ENCODE results near the gene DDX24. TPM values are rescaled to one million over a fixed set of nuclear protein-coding genes. Genes with fewer than 3 reads are reported as not detected.
A peak's percentile ranks its signal among the peaks of the same experiment; 100 is the strongest.
"Not testable (repeated sequence)": the region's sequence is repeated elsewhere in the genome, so short reads cannot be mapped to it uniquely, and the experiment has no call there.

DDX24 gene
- total and polyA plus RNA-seq, 7 experiments from 2014 or later = 190 to 438 (median 320) TPM

DNA sequence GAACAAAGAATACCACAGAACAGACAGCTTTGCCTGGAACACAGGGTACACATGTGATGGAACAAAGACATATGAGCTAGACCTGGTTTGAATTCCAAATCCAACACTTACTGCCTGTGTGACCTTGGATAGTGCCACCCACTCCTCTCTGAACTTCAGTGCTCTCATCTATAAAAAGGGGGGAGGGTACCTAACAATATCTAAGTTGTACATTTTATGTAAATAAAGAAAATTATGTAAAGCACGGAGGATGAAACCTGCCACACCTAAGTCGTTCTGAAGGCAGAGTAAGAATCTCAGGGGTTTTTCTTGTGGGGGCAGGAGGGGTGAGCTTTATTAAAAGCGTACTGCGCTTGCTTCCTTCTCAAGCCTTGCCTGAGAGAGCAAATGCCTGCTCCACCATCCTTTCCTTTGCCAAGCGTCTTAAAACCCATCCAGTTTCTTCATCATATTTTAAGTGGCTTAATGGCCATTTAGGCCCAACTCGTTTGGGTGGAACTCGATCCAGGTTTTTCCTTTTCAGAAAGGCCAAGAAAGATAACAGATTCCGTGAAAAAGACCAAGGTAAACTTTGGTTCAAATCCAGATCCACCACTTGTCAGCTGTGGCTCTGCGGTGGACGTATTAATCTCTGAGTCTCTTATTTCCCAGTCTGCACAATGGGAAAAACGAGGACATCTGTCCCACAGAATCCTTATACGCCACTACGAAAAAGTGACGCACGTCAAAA, 946 bp downstream of the DDX24 start:
- H3K36me3 ChIP-seq (ENCODE audit: control insufficient read depth in 2 of 3, insufficient read depth in 3 of 3, low read length in 3 of 3) = peaks cover 5 to 26% (median 17%) of the 10 kb centered on the region in 3 experiments
- H3K27ac ChIP-seq (ENCODE audit: low read depth, low read length) = peak overlapping the region; percentile 98
- H3K27ac Mint-ChIP-seq = peak overlapping the region; percentile 97 to 100 (median 99)
- ATAC-seq (no peak), DNase-seq (peak in 7 of 9 donors; percentile 14 to 40 (median 38))
- peak overlapping the region; percentile 90 to 100 (median 99) for H3K4me3 Mint-ChIP-seq
- intact Hi-C loops (cut with micrococcal nuclease) = loop anchor here (2.0 to 10.0 kb wide), 11 partner anchors 17 to 1455 kb away; partner anchors contain the start of genes ASB2 (in 1 of the 2), DICER1 (in 1 of the 2), GLRX5 (in 1 of the 2) and GOLGA5 (in 1 of the 2)
- peaks cover 32 to 44% of the 10 kb centered on the region in 2 donors for H3K4me1 ChIP-seq (ENCODE audit: control insufficient read depth in 2 of 2, insufficient read depth in 2 of 2, low read length in 2 of 2)
- peak overlapping the region; percentile 74 for H3K4me3 ChIP-seq (ENCODE audit: low read length)
- POLR2A ChIA-PET = interaction anchor here (0.7 to 3.9 kb wide), 17 partner anchors 10 to 967 kb away, joined by 3 to 29 read pairs (median 4); partner anchors contain the start of genes IFI27L2, LYSET, MOAP1 and OTUB2
- peaks cover 18 to 47% (median 37%) of the 10 kb centered on the region in 5 donors for H3K36me3 Mint-ChIP-seq
- H3K27me3 Mint-ChIP-seq = no peaks in the 10 kb centered on the region
- H3K9me3 Mint-ChIP-seq = peaks cover 0 to 12% (median 6%) of the 10 kb centered on the region in 11 donors
- no peaks in the 10 kb centered on the region for H3K9me3 ChIP-seq (ENCODE audit: control insufficient read depth in 2 of 3, low read length in 3 of 3)
- peaks cover 34 to 66% (median 59%) of the 10 kb centered on the region in 7 donors for H3K4me1 Mint-ChIP-seq
- CTCF ChIA-PET = interaction anchor here (2.4 kb wide), 1 partner anchor 44 kb away, joined by 10 read pairs; no protein-coding TSS in a partner anchor
- no peaks in the 10 kb centered on the region for H3K27me3 ChIP-seq (ENCODE audit: control insufficient read depth in 2 of 2, insufficient read depth in 2 of 2, low read length in 2 of 2)

- peak overlapping the region; percentile 74 for H3K4me3 ChIP-seq (ENCODE audit: low read length)
- intact Hi-C loops (cut with micrococcal nuclease) = loop anchor here in 1 of 2 donors (2.0 kb wide), 1 partner anchor 15 kb away; no protein-coding TSS in a partner anchor
- Mint-ChIP-seq H3K27ac (peak overlapping the region in 4 of 9 donors; percentile 9 to 99 (median 51)), H3K36me3 (peaks cover 25 to 59% (median 51%) of the 10 kb centered on the region in 5 donors), H3K9me3 (peaks cover 0 to 29% (median 15%) of the 10 kb centered on the region in 11 donors), H3K4me3 (peak overlapping the region; percentile 83 to 100 (median 99)), H3K4me1 (peaks cover 39 to 78% (median 69%) of the 10 kb centered on the region in 7 donors), H3K27me3 (no peaks in the 10 kb centered on the region)
- ChIA-PET POLR2A (no interaction called here), CTCF (interaction anchor here (0.9 to 1.2 kb wide), 2 partner anchors 51 to 59 kb away, joined by 3 to 4 read pairs; no protein-coding TSS in a partner anchor)
- ATAC-seq = no peak
- peaks cover 10 to 26% (median 17%) of the 10 kb centered on the region in 3 experiments for H3K36me3 ChIP-seq (ENCODE audit: control insufficient read depth in 2 of 3, insufficient read depth in 3 of 3, low read length in 3 of 3)
- H3K27me3 ChIP-seq (ENCODE audit: control insufficient read depth in 2 of 2, insufficient read depth in 2 of 2, low read length in 2 of 2) = no peaks in the 10 kb centered on the region
- no peak for DNase-seq
- H3K27ac ChIP-seq (ENCODE audit: low read depth, low read length) = no peak overlapping the region
- peaks cover 32 to 44% of the 10 kb centered on the region in 2 donors for H3K4me1 ChIP-seq (ENCODE audit: control insufficient read depth in 2 of 2, insufficient read depth in 2 of 2, low read length in 2 of 2)
- peaks cover 0 to 4% (median 0%) of the 10 kb centered on the region in 3 experiments for H3K9me3 ChIP-seq (ENCODE audit: control insufficient read depth in 2 of 3, low read length in 3 of 3)
Measured at GRCh38 chr14:94077823-94078222, 3.2 kb downstream of the DDX24 start.

GRCh38 chr14:94077111-94077821, 3.7 kb downstream of the DDX24 start:
- peaks cover 32 to 44% of the 10 kb centered on the region in 2 donors for H3K4me1 ChIP-seq (ENCODE audit: control insufficient read depth in 2 of 2, insufficient read depth in 2 of 2, low read length in 2 of 2)
- peaks cover 10 to 30% (median 17%) of the 10 kb centered on the region in 3 experiments for H3K36me3 ChIP-seq (ENCODE audit: control insufficient read depth in 2 of 3, insufficient read depth in 3 of 3, low read length in 3 of 3)
- ChIA-PET POLR2A (no interaction called here), CTCF (no interaction called here)
- no peaks in the 10 kb centered on the region for H3K27me3 Mint-ChIP-seq
- intact Hi-C loops (cut with micrococcal nuclease) = no loop called here
- H3K27ac Mint-ChIP-seq = peak overlapping the region in 4 of 9 donors; percentile 9 to 43 (median 30)
- peaks cover 40 to 78% (median 70%) of the 10 kb centered on the region in 7 donors for H3K4me1 Mint-ChIP-seq
- no peaks in the 10 kb centered on the region for H3K27me3 ChIP-seq (ENCODE audit: control insufficient read depth in 2 of 2, insufficient read depth in 2 of 2, low read length in 2 of 2)
- H3K27ac ChIP-seq (ENCODE audit: low read depth, low read length) = no peak overlapping the region
- no peak for DNase-seq
- H3K9me3 ChIP-seq (ENCODE audit: control insufficient read depth in 2 of 3, low read length in 3 of 3) = peaks cover 0 to 4% (median 2%) of the 10 kb centered on the region in 3 experiments
- peak overlapping the region; percentile 74 for H3K4me3 ChIP-seq (ENCODE audit: low read length)
- H3K36me3 Mint-ChIP-seq = peaks cover 27 to 61% (median 53%) of the 10 kb centered on the region in 5 donors
- peak overlapping the region; percentile 72 to 100 (median 99) for H3K4me3 Mint-ChIP-seq
- ATAC-seq = no peak
- H3K9me3 Mint-ChIP-seq = peaks cover 0 to 32% (median 15%) of the 10 kb centered on the region in 11 donors

GRCh38 chr14:94075008-94075407, 6.0 kb downstream of the DDX24 start:
- no peak for DNase-seq
- intact Hi-C loops (cut with micrococcal nuclease) = no loop called here
- Histone ChIP-seq H3K4me3 (ENCODE audit: low read length) (no peak overlapping the region), H3K27me3 (ENCODE audit: control insufficient read depth in 2 of 2, insufficient read depth in 2 of 2, low read length in 2 of 2) (no peaks in the 10 kb centered on the region), H3K27ac (ENCODE audit: low read depth, low read length) (no peak overlapping the region), H3K4me1 (ENCODE audit: control insufficient read depth in 2 of 2, insufficient read depth in 2 of 2, low read length in 2 of 2) (peaks cover 27 to 44% of the 10 kb centered on the region in 2 donors), H3K36me3 (ENCODE audit: control insufficient read depth in 2 of 3, insufficient read depth in 3 of 3, low read length in 3 of 3) (peaks cover 10 to 24% (median 17%) of the 10 kb centered on the region in 3 experiments), H3K9me3 (ENCODE audit: control insufficient read depth in 2 of 3, low read length in 3 of 3) (peaks cover 3 to 5% (median 4%) of the 10 kb centered on the region in 3 experiments)
- ChIA-PET POLR2A (no interaction called here), CTCF (no interaction called here)
- Mint-ChIP-seq H3K4me1 (peaks cover 48 to 85% (median 77%) of the 10 kb centered on the region in 7 donors), H3K36me3 (peaks cover 39 to 77% (median 71%) of the 10 kb centered on the region in 5 donors), H3K4me3 (peak overlapping the region in 8 of 10 donors; percentile 63 to 99 (median 85)), H3K27ac (no peak overlapping the region), H3K9me3 (peaks cover 0 to 51% (median 27%) of the 10 kb centered on the region in 11 donors), H3K27me3 (no peaks in the 10 kb centered on the region)
- no peak for ATAC-seq

DNA sequence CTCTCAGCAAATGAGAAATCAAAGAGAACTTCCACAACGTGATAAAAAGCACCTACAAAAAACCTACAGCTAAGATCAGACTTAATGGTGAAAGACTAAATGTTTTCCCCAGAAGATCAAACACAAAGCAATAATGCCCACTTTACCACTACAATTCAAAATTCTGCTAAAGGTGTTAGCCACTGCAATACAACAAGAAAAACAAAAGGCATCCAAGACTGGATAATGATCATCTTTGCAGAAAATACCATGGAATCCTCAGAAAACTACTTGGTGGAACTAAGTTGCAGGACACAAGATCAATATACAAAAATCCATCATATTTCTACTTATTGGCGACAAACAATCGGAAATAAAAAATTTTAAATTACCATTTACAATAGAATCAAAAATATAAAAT, 6.5 kb downstream of the DDX24 start:
- intact Hi-C loops (cut with micrococcal nuclease) = no loop called here
- ATAC-seq = no peak
- no peak for DNase-seq
- peaks cover 24 to 42% of the 10 kb centered on the region in 2 donors for H3K4me1 ChIP-seq (ENCODE audit: control insufficient read depth in 2 of 2, insufficient read depth in 2 of 2, low read length in 2 of 2)
- H3K4me3 ChIP-seq (ENCODE audit: low read length) = no peak overlapping the region
- CTCF ChIA-PET = no interaction called here
- H3K27me3 Mint-ChIP-seq = no peaks in the 10 kb centered on the region
- H3K4me3 Mint-ChIP-seq = peak overlapping the region; percentile 11 to 99 (median 59)
- H3K9me3 Mint-ChIP-seq = peaks cover 0 to 54% (median 28%) of the 10 kb centered on the region in 11 donors
- peak overlapping the region in 1 of 9 donors; percentile 22 for H3K27ac Mint-ChIP-seq
- H3K27ac ChIP-seq (ENCODE audit: low read depth, low read length) = no peak overlapping the region
- peaks cover 39 to 78% (median 73%) of the 10 kb centered on the region in 5 donors for H3K36me3 Mint-ChIP-seq
- peaks cover 45 to 86% (median 79%) of the 10 kb centered on the region in 7 donors for H3K4me1 Mint-ChIP-seq
- H3K9me3 ChIP-seq (ENCODE audit: control insufficient read depth in 2 of 3, low read length in 3 of 3) = peaks cover 4 to 7% (median 5%) of the 10 kb centered on the region in 3 experiments
- POLR2A ChIA-PET = no interaction called here
- peaks cover 10 to 27% (median 17%) of the 10 kb centered on the region in 3 experiments for H3K36me3 ChIP-seq (ENCODE audit: control insufficient read depth in 2 of 3, insufficient read depth in 3 of 3, low read length in 3 of 3)
- no peaks in the 10 kb centered on the region for H3K27me3 ChIP-seq (ENCODE audit: control insufficient read depth in 2 of 2, insufficient read depth in 2 of 2, low read length in 2 of 2)

DNA sequence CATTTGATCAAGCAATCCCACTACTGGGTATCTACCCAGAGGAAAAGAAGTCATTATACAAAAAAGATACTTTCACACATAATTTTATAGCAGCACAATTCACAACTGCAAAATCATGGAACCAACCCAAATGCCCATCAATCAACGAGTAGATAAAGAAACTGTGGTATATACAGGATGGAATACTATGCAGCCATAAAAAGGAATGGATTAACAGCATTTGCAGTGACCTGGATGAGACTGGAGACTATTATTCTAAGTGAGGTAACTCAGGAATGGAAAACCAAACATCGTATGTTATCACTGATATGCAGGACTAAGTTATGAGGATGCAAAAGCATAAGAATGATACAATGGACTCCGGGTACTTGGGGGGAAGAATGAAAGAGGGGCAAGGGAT, 8.9 kb downstream of the DDX24 start:
- peaks cover 2 to 11% (median 10%) of the 10 kb centered on the region in 3 experiments for H3K36me3 ChIP-seq (ENCODE audit: control insufficient read depth in 2 of 3, insufficient read depth in 3 of 3, low read length in 3 of 3)
- DNase-seq; H3K9me3 ChIP-seq (ENCODE audit: control insufficient read depth in 2 of 3, low read length in 3 of 3); H3K27ac ChIP-seq (ENCODE audit: low read depth, low read length); H3K27me3 ChIP-seq (ENCODE audit: control insufficient read depth in 2 of 2, insufficient read depth in 2 of 2, low read length in 2 of 2); H3K27me3 Mint-ChIP-seq; H3K27ac Mint-ChIP-seq; POLR2A ChIA-PET; CTCF ChIA-PET; intact Hi-C loops (cut with micrococcal nuclease); H3K4me3 ChIP-seq (ENCODE audit: low read length); ATAC-seq: not testable (repeated sequence)
- H3K36me3 Mint-ChIP-seq = peaks cover 34 to 82% (median 74%) of the 10 kb centered on the region in 5 donors
- H3K9me3 Mint-ChIP-seq = peaks cover 0 to 79% (median 43%) of the 10 kb centered on the region in 11 donors
- peaks cover 46 to 86% (median 80%) of the 10 kb centered on the region in 7 donors for H3K4me1 Mint-ChIP-seq
- peaks cover 12 to 20% of the 10 kb centered on the region in 2 donors for H3K4me1 ChIP-seq (ENCODE audit: control insufficient read depth in 2 of 2, insufficient read depth in 2 of 2, low read length in 2 of 2)
- peak overlapping the region in 7 of 10 donors; percentile 17 to 58 (median 52) for H3K4me3 Mint-ChIP-seq

Data from naive thymus-derived CD4-positive, alpha-beta T cell (primary cell).